GM18508 (cell line): ENCODE results near the gene CD300H.

Experiments
- ATAC-seq: cut with Tn5 transposase; IDR thresholded peaks from one replicate; pipeline ENCODE4 v1.9.1; 2021; ENCODE audit warnings: moderate number of reproducible peaks; ENCODE audit not compliant: insufficient read depth, unreplicated experiment

Gene CD300H

GRCh38 chr17:74512624-74513091 is 54.7 kb downstream of the CD300H start:
- ATAC-seq: no peak

- ATAC-seq: no peak
Measured at GRCh38 chr17:74512036-74512435, 55.3 kb downstream of the CD300H start.
